Central memory CD8-positive, alpha-beta T cell (primary cell): ENCODE measurements around the gene EP300.
"Not testable (repeated sequence)": the region's sequence is repeated elsewhere in the genome, so short reads cannot be mapped to it uniquely, and the experiment has no call there.

Experiments
- ATAC-seq: fragments of 150-1000 bp; cut with Tn5 transposase; replicated peaks from 2 replicates; pipeline ENCODE4 v1.10.0; 2022; ENCODE audit warnings: mild to moderate bottlenecking, moderate FRiP score, moderate number of reproducible peaks; ENCODE audit not compliant: poor library complexity, severe bottlenecking; ENCODE audit errors: extremely low read depth
- DNase-seq, 2 donors: peaks; one replicate each; pipeline ENCODE4 v3.0.0; 2021; ENCODE audit warnings: low spot score in 2 of 2
- H3K27ac Mint-ChIP-seq: one replicate; pipeline ENCODE4 v1.8.0; 2022; ENCODE audit warnings: low read depth, mild to moderate bottlenecking, moderate library complexity, mixed read lengths
- H3K27me3 Mint-ChIP-seq: one replicate; pipeline ENCODE4 v1.8.0; 2022; ENCODE audit warnings: mixed read lengths
- H3K36me3 Mint-ChIP-seq: one replicate; pipeline ENCODE4 v1.8.0; 2022; ENCODE audit warnings: mild to moderate bottlenecking, moderate library complexity, mixed read lengths; ENCODE audit not compliant: insufficient read depth
- H3K4me1 Mint-ChIP-seq: one replicate; pipeline ENCODE4 v1.8.0; 2022; ENCODE audit warnings: mixed read lengths
- H3K4me3 Mint-ChIP-seq: one replicate; pipeline ENCODE4 v1.8.0; 2022; ENCODE audit warnings: mild to moderate bottlenecking, moderate library complexity, mixed read lengths
- H3K9me3 Mint-ChIP-seq: one replicate; pipeline ENCODE4 v1.8.0; 2022; ENCODE audit warnings: mixed read lengths

The EP300 gene

DNA sequence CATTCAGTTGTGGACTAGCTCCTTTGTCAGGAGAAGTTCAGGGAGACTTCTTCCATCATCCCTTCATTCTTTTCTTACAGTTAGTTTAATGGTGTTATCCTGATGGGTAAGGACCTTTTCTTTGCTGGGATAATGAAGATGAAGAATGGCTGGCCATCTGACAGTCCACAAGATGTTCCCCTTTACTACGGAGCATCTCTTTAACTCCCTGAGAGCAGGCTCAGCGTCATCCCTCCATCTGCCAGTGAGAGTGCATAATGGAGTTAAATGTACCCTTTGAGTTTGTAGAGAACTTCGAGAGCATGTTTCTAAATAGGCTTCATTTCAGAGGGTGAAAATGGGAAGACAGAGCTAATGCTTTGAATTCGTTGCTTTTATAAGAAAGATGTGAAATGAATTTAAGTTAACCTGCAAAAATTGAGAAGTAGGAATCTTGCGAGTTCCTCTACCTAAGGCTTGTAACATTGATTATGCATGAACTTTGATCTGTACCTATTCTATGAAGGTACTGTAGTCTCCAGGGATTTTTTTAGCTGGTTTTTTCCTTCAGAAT lies 1.7 kb downstream of the EP300 start:
- H3K27me3 Mint-ChIP-seq = no peaks in the 10 kb centered on the region
- ATAC-seq (no peak), DNase-seq (no peak)
- H3K4me3 Mint-ChIP-seq = peak overlapping the region; percentile 100
- H3K9me3 Mint-ChIP-seq = no peaks in the 10 kb centered on the region
- H3K36me3 Mint-ChIP-seq = peaks cover 27% of the 10 kb centered on the region
- peak overlapping the region; percentile 100 for H3K27ac Mint-ChIP-seq
- peaks cover 57% of the 10 kb centered on the region for H3K4me1 Mint-ChIP-seq

DNA sequence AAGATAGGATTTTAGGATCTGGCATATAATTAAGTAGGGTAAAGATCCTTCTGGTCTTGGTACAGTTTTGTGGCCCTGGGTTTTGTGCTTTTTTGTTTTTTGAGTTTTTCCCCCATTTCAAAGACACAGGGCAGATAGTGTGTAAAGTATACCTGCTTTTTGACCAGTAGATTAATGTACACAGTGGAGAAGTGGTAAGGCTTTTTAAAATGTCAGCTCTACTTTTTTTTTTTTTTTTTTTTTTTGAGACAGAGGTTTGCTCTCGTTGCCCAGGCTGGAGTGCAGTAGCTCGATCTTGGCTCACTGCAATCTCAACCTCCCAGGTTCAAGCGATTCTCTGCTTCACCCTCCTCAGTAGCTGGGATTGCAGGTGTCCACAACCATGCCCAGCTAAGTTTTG lies 4.0 kb downstream of the EP300 start:
- peak overlapping the region; percentile 100 for H3K4me3 Mint-ChIP-seq
- H3K27ac Mint-ChIP-seq = no peak overlapping the region
- no peaks in the 10 kb centered on the region for H3K27me3 Mint-ChIP-seq
- peaks cover 66% of the 10 kb centered on the region for H3K4me1 Mint-ChIP-seq
- peaks cover 30% of the 10 kb centered on the region for H3K36me3 Mint-ChIP-seq
- ATAC-seq (no peak), DNase-seq (no peak)
- H3K9me3 Mint-ChIP-seq = no peaks in the 10 kb centered on the region

DNA sequence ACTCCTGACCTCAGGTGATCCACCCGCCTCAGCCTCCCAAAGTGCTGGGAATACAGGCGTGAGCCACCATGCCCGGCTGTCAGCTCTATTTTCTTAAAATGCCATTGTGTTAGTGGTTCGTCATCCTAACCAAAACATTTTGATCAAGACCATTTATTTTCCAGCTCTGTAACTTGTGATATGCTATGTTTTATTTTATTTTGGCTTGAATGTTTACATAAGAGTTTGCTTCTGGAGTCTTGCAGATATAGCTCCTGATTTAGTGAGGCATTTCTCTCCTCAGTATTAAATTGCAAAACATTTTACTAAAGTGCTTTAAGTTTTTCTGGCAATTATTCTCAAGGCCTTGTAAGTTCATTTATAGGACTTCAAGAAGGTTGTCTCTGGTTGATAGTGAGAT lies 4.4 kb downstream of the EP300 start:
- Mint-ChIP-seq H3K4me1 (peaks cover 68% of the 10 kb centered on the region), H3K36me3 (peaks cover 28% of the 10 kb centered on the region), H3K4me3 (peak overlapping the region; percentile 100), H3K27ac (peak overlapping the region; percentile 78), H3K27me3 (no peaks in the 10 kb centered on the region), H3K9me3 (no peaks in the 10 kb centered on the region)
- ATAC-seq = no peak
- no peak for DNase-seq

DNA sequence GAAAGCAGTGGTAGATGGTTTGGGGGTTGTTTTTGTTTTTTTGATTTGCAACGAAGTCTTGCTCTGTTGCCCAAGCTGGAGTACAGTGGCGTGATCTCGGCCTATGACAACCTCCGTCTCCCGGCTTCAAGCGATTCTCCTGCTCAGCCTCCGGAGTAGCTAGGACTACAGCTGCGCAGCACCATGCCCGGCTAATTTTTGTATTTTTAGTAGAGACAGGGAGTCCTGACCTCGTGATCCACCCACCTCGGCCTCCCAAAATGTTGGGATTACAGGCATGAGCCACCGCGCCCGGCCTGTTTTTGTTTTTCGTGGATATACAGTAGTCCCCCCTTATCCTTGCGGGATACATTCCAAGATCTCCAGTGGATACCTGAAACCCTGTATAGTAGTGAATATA lies 6.6 kb downstream of the EP300 start:
- DNase-seq (no peak), ATAC-seq (no peak)
- no peaks in the 10 kb centered on the region for H3K27me3 Mint-ChIP-seq
- peaks cover 75% of the 10 kb centered on the region for H3K4me1 Mint-ChIP-seq
- peaks cover 23% of the 10 kb centered on the region for H3K36me3 Mint-ChIP-seq
- H3K9me3 Mint-ChIP-seq = no peaks in the 10 kb centered on the region
- H3K4me3 Mint-ChIP-seq = no peak overlapping the region
- no peak overlapping the region for H3K27ac Mint-ChIP-seq

- Mint-ChIP-seq H3K36me3 (peaks cover 33% of the 10 kb centered on the region), H3K4me1 (peaks cover 54% of the 10 kb centered on the region)
Measured at GRCh38 chr22:41106122-41106968, 14.0 kb downstream of the EP300 start.

DNA sequence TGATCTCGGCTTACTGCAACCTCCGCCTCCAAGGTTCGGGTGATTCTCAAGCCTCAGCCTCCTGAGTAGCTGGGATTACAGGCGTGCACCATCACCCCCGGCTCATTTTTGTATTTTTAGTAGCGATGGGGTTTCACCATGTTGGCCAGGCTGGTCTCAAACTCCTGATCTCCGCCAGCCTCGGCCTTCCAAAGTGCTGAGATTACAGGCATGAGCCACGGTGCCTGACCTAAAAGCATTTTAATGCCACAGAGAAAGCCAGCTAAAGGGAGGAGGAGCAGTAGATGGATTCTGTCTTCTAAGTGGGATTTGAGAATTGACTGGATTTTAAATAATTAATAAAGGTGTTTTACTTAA lies 14.6 kb downstream of the EP300 start:
- not testable (repeated sequence) for H3K27me3 Mint-ChIP-seq, H3K9me3 Mint-ChIP-seq, ATAC-seq, DNase-seq, H3K4me3 Mint-ChIP-seq
- Mint-ChIP-seq H3K36me3 (peaks cover 32% of the 10 kb centered on the region), H3K4me1 (peaks cover 55% of the 10 kb centered on the region), H3K27ac (peak overlapping the region; percentile 81)

More at GRCh38 chr22:41106122-41106968, 14.0 kb downstream of the EP300 start:
- no peaks in the 10 kb centered on the region for H3K27me3 Mint-ChIP-seq
- no peaks in the 10 kb centered on the region for H3K9me3 Mint-ChIP-seq
- peak overlapping the region; percentile 81 for H3K27ac Mint-ChIP-seq
- no peak overlapping the region for H3K4me3 Mint-ChIP-seq
- DNase-seq (no peak), ATAC-seq (no peak)

- H3K27me3 Mint-ChIP-seq = no peaks in the 10 kb centered on the region
- DNase-seq (no peak), ATAC-seq (no peak)
- peak overlapping the region; percentile 51 for H3K27ac Mint-ChIP-seq
- H3K4me1 Mint-ChIP-seq = peaks cover 62% of the 10 kb centered on the region
- peaks cover 37% of the 10 kb centered on the region for H3K36me3 Mint-ChIP-seq
- H3K9me3 Mint-ChIP-seq = no peaks in the 10 kb centered on the region
- peak overlapping the region; percentile 21 for H3K4me3 Mint-ChIP-seq
Measured at GRCh38 chr22:41110968-41111367, 18.6 kb downstream of the EP300 start.

DNA sequence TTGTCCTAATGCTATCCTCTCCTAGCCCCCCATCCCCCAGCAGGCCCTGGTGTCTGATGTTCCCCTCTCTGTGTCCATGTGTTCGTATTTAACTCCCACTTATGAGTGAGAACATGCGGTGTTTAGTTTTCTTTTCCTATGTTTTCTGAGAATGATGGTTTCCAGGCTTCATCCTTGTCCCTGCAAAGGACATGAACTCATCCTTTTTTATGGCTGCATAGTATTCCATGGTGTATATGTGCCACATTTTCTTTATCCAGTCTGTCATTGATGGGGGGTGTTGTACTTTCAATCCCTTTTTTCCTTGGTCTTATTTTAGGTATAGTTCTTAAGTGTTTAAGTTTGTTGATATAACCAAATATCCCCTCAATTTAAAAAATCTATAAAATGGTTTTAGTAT lies 23.9 kb downstream of the EP300 start:
- ATAC-seq (no peak), DNase-seq (no peak)
- Mint-ChIP-seq H3K4me3 (no peak overlapping the region), H3K4me1 (peaks cover 51% of the 10 kb centered on the region), H3K27ac (no peak overlapping the region), H3K27me3 (no peaks in the 10 kb centered on the region), H3K36me3 (peaks cover 36% of the 10 kb centered on the region), H3K9me3 (no peaks in the 10 kb centered on the region)

- ATAC-seq (no peak), DNase-seq (no peak)
- Mint-ChIP-seq H3K4me1 (peaks cover 52% of the 10 kb centered on the region), H3K36me3 (peaks cover 30% of the 10 kb centered on the region), H3K4me3 (no peak overlapping the region), H3K27me3 (no peaks in the 10 kb centered on the region), H3K9me3 (no peaks in the 10 kb centered on the region), H3K27ac (peak overlapping the region; percentile 19)
Measured at GRCh38 chr22:41117127-41117965, 25.0 kb downstream of the EP300 start.

- no peaks in the 10 kb centered on the region for H3K9me3 Mint-ChIP-seq
- H3K36me3 Mint-ChIP-seq = peaks cover 46% of the 10 kb centered on the region
- peak overlapping the region; percentile 22 for H3K27ac Mint-ChIP-seq
- peaks cover 34% of the 10 kb centered on the region for H3K4me1 Mint-ChIP-seq
- no peak overlapping the region for H3K4me3 Mint-ChIP-seq
- DNase-seq (no peak), ATAC-seq (no peak)
- H3K27me3 Mint-ChIP-seq = no peaks in the 10 kb centered on the region
Measured at GRCh38 chr22:41123151-41123550, 30.8 kb downstream of the EP300 start.

DNA sequence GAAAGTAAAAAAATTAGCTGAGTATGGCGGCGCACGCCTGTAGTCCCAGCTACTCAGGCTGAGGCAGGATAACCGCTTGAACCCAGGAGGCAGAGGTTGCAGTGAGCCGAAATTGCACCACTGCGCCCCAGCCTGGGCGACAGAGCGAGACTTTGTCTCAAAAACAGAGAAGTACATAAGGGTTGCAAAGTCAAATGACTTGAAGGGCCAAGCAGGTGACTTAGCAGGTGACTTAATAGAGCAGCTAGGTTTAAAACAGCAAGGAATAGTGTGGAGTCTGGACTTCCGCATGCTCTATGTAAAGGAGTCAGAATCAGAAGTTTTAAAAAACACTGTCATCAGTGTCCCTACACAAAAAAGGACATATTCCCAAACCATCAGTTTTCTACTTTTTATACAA lies 31.7 kb downstream of the EP300 start:
- no peaks in the 10 kb centered on the region for H3K9me3 Mint-ChIP-seq
- peaks cover 48% of the 10 kb centered on the region for H3K36me3 Mint-ChIP-seq
- peaks cover 34% of the 10 kb centered on the region for H3K4me1 Mint-ChIP-seq
- H3K27ac Mint-ChIP-seq = no peak overlapping the region
- H3K27me3 Mint-ChIP-seq = no peaks in the 10 kb centered on the region
- no peak overlapping the region for H3K4me3 Mint-ChIP-seq
- ATAC-seq (no peak), DNase-seq (no peak)

DNA sequence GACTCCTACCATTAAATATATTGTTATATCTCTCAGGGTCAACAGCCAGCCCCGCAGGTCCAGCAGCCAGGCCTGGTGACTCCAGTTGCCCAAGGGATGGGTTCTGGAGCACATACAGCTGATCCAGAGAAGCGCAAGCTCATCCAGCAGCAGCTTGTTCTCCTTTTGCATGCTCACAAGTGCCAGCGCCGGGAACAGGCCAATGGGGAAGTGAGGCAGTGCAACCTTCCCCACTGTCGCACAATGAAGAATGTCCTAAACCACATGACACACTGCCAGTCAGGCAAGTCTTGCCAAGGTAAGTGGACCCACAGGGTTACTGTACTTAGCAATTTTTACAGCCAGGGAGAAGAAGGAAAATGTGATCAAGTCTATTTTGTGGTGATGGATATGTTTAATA lies 35.1 kb downstream of the EP300 start:
- Mint-ChIP-seq H3K36me3 (peaks cover 73% of the 10 kb centered on the region), H3K27ac (peak overlapping the region; percentile 64), H3K4me1 (peaks cover 11% of the 10 kb centered on the region), H3K9me3 (no peaks in the 10 kb centered on the region), H3K4me3 (no peak overlapping the region), H3K27me3 (no peaks in the 10 kb centered on the region)
- DNase-seq (no peak), ATAC-seq (no peak)
